DOHH2 (cell line): Measurements from ENCODE around the gene MBD2.
"Not testable (repeated sequence)": the region's sequence is repeated elsewhere in the genome, so short reads cannot be mapped to it uniquely, and the experiment has no call there.

ENCODE experiments used
- H3F3A ChIP-seq: fragments of 200-600 bp; sonication (generic), shearing (Covaris generic); 2 replicates; pipeline ENCODE4 v1.6.0; 2016; ENCODE audit warnings: antibody characterized with exemption, mild to moderate bottlenecking; ENCODE audit not compliant: control insufficient read depth, insufficient read depth
- H3K27ac ChIP-seq: fragments of 200-600 bp; sonication (generic); 2 replicates; pipeline ENCODE4 v1.5.1; 2014; ENCODE audit warnings: low read depth, mild to moderate bottlenecking, low read length, moderate library complexity
- H3K27me3 ChIP-seq: fragments of 200-600 bp; sonication (generic); 2 replicates; pipeline ENCODE4 v1.6.1; 2014; ENCODE audit warnings: mild to moderate bottlenecking, low read length, mixed read lengths; ENCODE audit not compliant: control insufficient read depth
- H3K36me3 ChIP-seq: fragments of 200-600 bp; sonication (generic); 2 replicates; pipeline ENCODE4 v1.6.1; 2014; ENCODE audit warnings: mild to moderate bottlenecking, low read length, moderate library complexity, mixed read lengths; ENCODE audit not compliant: control insufficient read depth
- H3K4me1 ChIP-seq: fragments of 200-600 bp; sonication (generic); 2 replicates; pipeline ENCODE4 v1.6.1; 2014; ENCODE audit warnings: mild to moderate bottlenecking, low read length, mixed read lengths; ENCODE audit not compliant: control insufficient read depth
- H3K4me2 ChIP-seq: fragments of 200-600 bp; sonication (generic); 2 replicates; pipeline ENCODE4 v1.6.0; 2014; ENCODE audit warnings: mild to moderate bottlenecking, low read length, moderate library complexity
- H3K4me3 ChIP-seq: fragments of 200-600 bp; sonication (generic); 2 replicates; pipeline ENCODE4 v1.5.1; 2014; ENCODE audit warnings: mild to moderate bottlenecking, low read length, mixed read lengths
- H3K79me2 ChIP-seq: fragments of 200-600 bp; sonication (generic); 2 replicates; pipeline ENCODE4 v1.6.1; 2014; ENCODE audit warnings: mild to moderate bottlenecking, low read length, mixed read lengths; ENCODE audit not compliant: control insufficient read depth
- H3K9me2 ChIP-seq: fragments of 200-600 bp; sonication (generic); replicated peaks from 2 replicates; pipeline ENCODE4 v1.6.1; 2014; ENCODE audit warnings: mild to moderate bottlenecking, low read length, mixed read lengths; ENCODE audit not compliant: control insufficient read depth
- H3K9me3 ChIP-seq: fragments of 200-600 bp; sonication (generic); 2 replicates; pipeline ENCODE4 v1.6.1; 2014; ENCODE audit warnings: antibody characterized with exemption, low read length, mixed read lengths; ENCODE audit not compliant: control insufficient read depth, insufficient read depth
- H4K20me1 ChIP-seq: fragments of 200-600 bp; sonication (generic); 2 replicates; pipeline ENCODE4 v1.6.0; 2014; ENCODE audit warnings: low read depth, mild to moderate bottlenecking, antibody characterized with exemption, low read length, moderate library complexity; ENCODE audit not compliant: control insufficient read depth, insufficient read depth
- EZH2phosphoT487 ChIP-seq: fragments of 200-600 bp; sonication (generic); IDR thresholded peaks from 2 replicates; pipeline ENCODE4 v1.6.1; 2017; ENCODE audit warnings: borderline replicate concordance, mild to moderate bottlenecking, antibody characterized with exemption, low read length, moderate library complexity, mixed read lengths
- TF ChIP-seq, protein P1 (sequence below): fragments of 200-600 bp; sonication (generic); IDR thresholded peaks from one replicate; pipeline ENCODE4 v1.5.1; 2014; ENCODE audit warnings: antibody characterized with exemption, mild to moderate bottlenecking, low read depth, low read length; ENCODE audit not compliant: poor library complexity, severe bottlenecking

The MBD2 gene

GRCh38 chr18:54260396-54261072, 36.1 kb upstream of the MBD2 start:
- H3K9me2 ChIP-seq = no peaks in the 10 kb centered on the region
- peaks cover 41% of the 10 kb centered on the region for H3K4me1 ChIP-seq
- H3K36me3 ChIP-seq = no peaks in the 10 kb centered on the region
- H3K4me3 ChIP-seq = no peak overlapping the region
- H3K4me2 ChIP-seq = no peak overlapping the region
- H3K27me3 ChIP-seq = no peaks in the 10 kb centered on the region
- no peak for TF ChIP-seq EZH2phosphoT487
- TF ChIP-seq, protein P1, sequence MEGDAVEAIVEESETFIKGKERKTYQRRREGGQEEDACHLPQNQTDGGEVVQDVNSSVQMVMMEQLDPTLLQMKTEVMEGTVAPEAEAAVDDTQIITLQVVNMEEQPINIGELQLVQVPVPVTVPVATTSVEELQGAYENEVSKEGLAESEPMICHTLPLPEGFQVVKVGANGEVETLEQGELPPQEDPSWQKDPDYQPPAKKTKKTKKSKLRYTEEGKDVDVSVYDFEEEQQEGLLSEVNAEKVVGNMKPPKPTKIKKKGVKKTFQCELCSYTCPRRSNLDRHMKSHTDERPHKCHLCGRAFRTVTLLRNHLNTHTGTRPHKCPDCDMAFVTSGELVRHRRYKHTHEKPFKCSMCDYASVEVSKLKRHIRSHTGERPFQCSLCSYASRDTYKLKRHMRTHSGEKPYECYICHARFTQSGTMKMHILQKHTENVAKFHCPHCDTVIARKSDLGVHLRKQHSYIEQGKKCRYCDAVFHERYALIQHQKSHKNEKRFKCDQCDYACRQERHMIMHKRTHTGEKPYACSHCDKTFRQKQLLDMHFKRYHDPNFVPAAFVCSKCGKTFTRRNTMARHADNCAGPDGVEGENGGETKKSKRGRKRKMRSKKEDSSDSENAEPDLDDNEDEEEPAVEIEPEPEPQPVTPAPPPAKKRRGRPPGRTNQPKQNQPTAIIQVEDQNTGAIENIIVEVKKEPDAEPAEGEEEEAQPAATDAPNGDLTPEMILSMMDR = no peak
- H3K27ac ChIP-seq = no peak overlapping the region
- H4K20me1 ChIP-seq = no peaks in the 10 kb centered on the region
- peaks cover 3% of the 10 kb centered on the region; the same call in 1 of the 2 replicates for H3F3A ChIP-seq
- no peaks in the 10 kb centered on the region for H3K9me3 ChIP-seq
- no peaks in the 10 kb centered on the region for H3K79me2 ChIP-seq

DNA sequence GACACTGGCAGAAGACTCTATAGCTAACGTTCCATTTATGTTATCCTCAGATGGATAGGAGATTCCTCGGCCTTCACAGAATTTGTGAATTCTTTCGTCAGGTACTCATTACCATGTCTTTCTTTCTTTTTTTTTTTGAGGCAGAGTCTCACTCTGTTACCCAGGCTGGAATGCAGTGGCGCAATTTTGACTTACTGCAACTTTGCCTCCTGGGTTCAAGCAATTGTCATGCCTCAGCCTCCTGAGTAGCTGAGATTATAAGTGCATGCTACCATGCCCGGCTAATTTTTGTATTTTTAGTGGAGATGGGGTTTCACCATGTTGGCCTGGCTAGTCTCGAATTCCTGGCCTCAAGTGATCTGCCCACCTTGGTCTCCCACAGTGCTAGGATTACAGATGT, 33.3 kb upstream of the MBD2 start:
- not testable (repeated sequence) for H3K4me3 ChIP-seq, H3K9me2 ChIP-seq, H3F3A ChIP-seq, H3K36me3 ChIP-seq, H3K4me2 ChIP-seq, H3K9me3 ChIP-seq, H3K79me2 ChIP-seq, H4K20me1 ChIP-seq, H3K27me3 ChIP-seq, H3K27ac ChIP-seq
- peaks cover 14% of the 10 kb centered on the region for H3K4me1 ChIP-seq

- Histone ChIP-seq H3K9me3 (no peaks in the 10 kb centered on the region), H3F3A (peaks cover 3% of the 10 kb centered on the region), H3K4me1 (peaks cover 14% of the 10 kb centered on the region), H4K20me1 (no peaks in the 10 kb centered on the region), H3K9me2 (no peaks in the 10 kb centered on the region), H3K36me3 (no peaks in the 10 kb centered on the region), H3K27me3 (no peaks in the 10 kb centered on the region), H3K27ac (no peak overlapping the region), H3K79me2 (no peaks in the 10 kb centered on the region), H3K4me2 (no peak overlapping the region), H3K4me3 (no peak overlapping the region)
- TF ChIP-seq EZH2phosphoT487 = no peak
- TF ChIP-seq, protein P1 = no peak
Measured at GRCh38 chr18:54257015-54257414, 32.5 kb upstream of the MBD2 start.

DNA sequence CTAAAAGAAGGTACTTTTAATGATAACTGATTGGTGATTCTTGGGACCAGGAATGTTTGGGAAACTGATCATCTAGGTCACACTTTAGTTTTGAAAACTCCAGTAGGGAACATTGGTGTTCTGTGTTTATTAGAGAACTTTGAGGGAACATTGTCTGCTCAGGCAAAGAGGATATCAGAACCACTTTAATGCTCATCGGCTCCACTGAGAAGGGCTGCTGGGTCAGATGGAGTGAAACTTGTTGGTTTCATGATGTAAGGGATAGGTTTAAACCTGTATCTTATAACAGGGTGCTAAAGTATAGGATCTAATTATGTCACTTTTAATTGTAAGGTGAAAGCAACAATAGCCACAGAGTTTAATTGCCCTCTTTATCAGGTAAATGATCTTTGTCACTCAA, 30.7 kb upstream of the MBD2 start:
- Histone ChIP-seq H3K27me3 (no peaks in the 10 kb centered on the region), H3K4me2 (no peak overlapping the region), H4K20me1 (no peaks in the 10 kb centered on the region), H3K27ac (no peak overlapping the region), H3F3A (peaks cover 12% of the 10 kb centered on the region), H3K36me3 (no peaks in the 10 kb centered on the region), H3K79me2 (no peaks in the 10 kb centered on the region), H3K4me3 (no peak overlapping the region), H3K4me1 (peaks cover 27% of the 10 kb centered on the region), H3K9me2 (no peaks in the 10 kb centered on the region), H3K9me3 (no peaks in the 10 kb centered on the region)
- TF ChIP-seq EZH2phosphoT487 = no peak
- TF ChIP-seq, protein P1 = no peak
